Endothelial cell of umbilical vein (primary cell): ENCODE measurements around the gene TES. TPM values are rescaled to one million over a fixed set of nuclear protein-coding genes. Genes with fewer than 3 reads are reported as not detected.

ENCODE experiments used
- BruUV-seq: library from RNA; stranded (reverse); fragments of 400-500 nt; replicated peaks from 2 replicates; lab custom pipeline; 2021; lab: Mats Ljungman, UMichigan
- CTCF ChIA-PET: fragments of 300-600, 350-600 bp; sonication (Branson Sonifier 250); formaldehyde crosslinking; loops from one replicate; lab custom pipeline; 2021; ENCODE audit warnings: antibody characterized with exemption, inconsistent platforms; lab: Charles Lee
- POLR2A ChIA-PET: fragments of 300-600, 350-600 bp; sonication (Branson Sonifier 250); formaldehyde crosslinking; loops from one replicate; lab custom pipeline; 2021; ENCODE audit warnings: antibody characterized with exemption, inconsistent platforms; lab: Charles Lee
- DNase-seq: peaks from one replicate; pipeline ENCODE4 v3.0.0-alpha.2; 2011; ENCODE audit warnings: low read depth, low spot score
- FAIRE-seq: peaks from 2 replicates; lab custom pipeline; 2011; peaks lifted over from hg19 to GRCh38; lab: Jason Lieb, UNC
- H2AFZ ChIP-seq: 2 replicates; pipeline ENCODE4 v1.6.0; 2012; ENCODE audit warnings: low read depth, low read length, control low read depth, inconsistent platforms
- H3K27ac ChIP-seq: 2 replicates; pipeline ENCODE4 v1.5.1; 2011; ENCODE audit warnings: low read depth, mild to moderate bottlenecking, control low read depth, low read length, moderate library complexity; ENCODE audit not compliant: insufficient read depth
- H3K27me3 ChIP-seq, 2 experiments: 2 replicates each; pipeline versions ENCODE4 v1.6.0 to v1.6.1; 2011; ENCODE audit warnings: low read length in 2 of 2, mixed read lengths in 1 of 2; ENCODE audit not compliant: control insufficient read depth in 2 of 2, insufficient read depth in 2 of 2
- H3K36me3 ChIP-seq, 2 experiments: 2 replicates in 1 of 2; 3 replicates in 1 of 2; pipeline ENCODE4 v1.5.1; 2011; ENCODE audit warnings: low read length in 2 of 2, mild to moderate bottlenecking in 1 of 2, moderate library complexity in 1 of 2; ENCODE audit not compliant: control insufficient read depth in 2 of 2, insufficient read depth in 2 of 2; ENCODE audit errors: extremely low read depth in 1 of 2
- H3K4me1 ChIP-seq: 3 replicates; pipeline ENCODE4 v1.5.1; 2011; ENCODE audit warnings: mild to moderate bottlenecking, low read length; ENCODE audit not compliant: control insufficient read depth, insufficient read depth; ENCODE audit errors: extremely low read depth
- H3K4me2 ChIP-seq: 2 replicates; pipeline ENCODE4 v1.6.1; 2011; ENCODE audit warnings: low read length, control low read depth, mixed read lengths; ENCODE audit not compliant: insufficient read depth
- H3K4me3 ChIP-seq, 3 experiments: fragments of 200-600 bp in 1 of 3; sonication (generic), shearing (Covaris generic) in 1 of 3; replicated peaks in 1 of 3; 2 replicates each; pipeline ENCODE4 v1.5.1; 2011 to 2016; ENCODE audit warnings: control low read depth in 3 of 3, low read length in 3 of 3, mild to moderate bottlenecking in 2 of 3, inconsistent platforms in 1 of 3, low read depth in 1 of 3, moderate library complexity in 1 of 3; ENCODE audit not compliant: insufficient read depth in 1 of 3
- H3K79me2 ChIP-seq: 2 replicates; pipeline ENCODE4 v1.6.0; 2012; ENCODE audit warnings: low read length, inconsistent platforms; ENCODE audit not compliant: control insufficient read depth, insufficient read depth
- H3K9ac ChIP-seq: replicated peaks from 2 replicates; pipeline ENCODE3; 2011; ENCODE audit warnings: low read length, control low read depth; ENCODE audit not compliant: insufficient read depth; ENCODE audit errors: extremely low read depth
- H3K9me1 ChIP-seq: replicated peaks from 3 replicates; pipeline ENCODE4 v1.6.0; 2011; ENCODE audit warnings: mild to moderate bottlenecking, low read length; ENCODE audit not compliant: control insufficient read depth, insufficient read depth; ENCODE audit errors: extremely low read depth
- H3K9me3 ChIP-seq: replicated peaks from 2 replicates; pipeline ENCODE4 v1.5.1; 2012; ENCODE audit warnings: low read length, inconsistent platforms; ENCODE audit not compliant: control insufficient read depth, insufficient read depth
- H4K20me1 ChIP-seq: replicated peaks from 2 replicates; pipeline ENCODE3; 2011; ENCODE audit warnings: mild to moderate bottlenecking, low read length; ENCODE audit not compliant: control insufficient read depth, insufficient read depth; ENCODE audit errors: extremely low read depth
- EZH2 ChIP-seq: IDR thresholded peaks from 2 replicates; pipeline ENCODE4 v1.6.1; 2012; ENCODE audit warnings: borderline replicate concordance, low read depth, mild to moderate bottlenecking, moderate library complexity, low read length, inconsistent platforms; ENCODE audit not compliant: severe bottlenecking
- FOS ChIP-seq: IDR thresholded peaks from 2 replicates; pipeline ENCODE4 v1.6.1; 2011; ENCODE audit warnings: mild to moderate bottlenecking, low read length, moderate library complexity, borderline replicate concordance; ENCODE audit not compliant: insufficient read depth
- GATA2 ChIP-seq: IDR thresholded peaks from 2 replicates; pipeline ENCODE4 v1.7.0; 2011; ENCODE audit warnings: low read depth, mild to moderate bottlenecking, moderate library complexity, mixed read lengths, low read length; ENCODE audit not compliant: insufficient read length, insufficient read depth
- JUN ChIP-seq: IDR thresholded peaks from 2 replicates; pipeline ENCODE4 v1.6.1; 2011; ENCODE audit warnings: borderline replicate concordance, low read depth; ENCODE audit not compliant: insufficient read length, insufficient read depth
- MYC ChIP-seq: IDR thresholded peaks from one replicate; pipeline ENCODE4 v1.6.1; 2011; ENCODE audit warnings: mild to moderate bottlenecking, low read depth, low read length
- POLR2A ChIP-seq: IDR thresholded peaks from 2 replicates; pipeline ENCODE4 v1.6.1; 2012; ENCODE audit warnings: low read depth, mild to moderate bottlenecking, control low read depth, low read length
- POLR2AphosphoS5 ChIP-seq: IDR thresholded peaks from 2 replicates; pipeline ENCODE4 v1.6.1; 2012; ENCODE audit warnings: low read depth, mild to moderate bottlenecking, control low read depth, low read length, moderate library complexity; ENCODE audit not compliant: insufficient read depth
- dilution Hi-C: fragments of 300-500 bp; cut with MboI; formaldehyde crosslinking; loops from one replicate; pipeline ENCODE4 v1.15.0; 2019; ENCODE audit warnings: low sequenced_read_pairs; ENCODE audit not compliant: extremely low pct_ligation_motif_present
- intact Hi-C: fragments of 100-400 bp; cut with micrococcal nuclease; formaldehyde crosslinking; loops from one replicate; pipeline ENCODE4 v1.10.0; 2022
- polyA plus RNA-seq, 4 experiments: library from polyadenylated mRNA; depleted of rRNA in 3 of 4; stranded (reverse) in 3 of 4; unstranded in 1 of 4; fragments of >200 nt; gene quantifications; 2 replicates each; pipeline versions ENCODE4 v1.2.1 to v1.2.3, GENCODE V29; 2011 to 2012; ENCODE audit warnings: missing spikeins in 1 of 4
- total RNA-seq: library from RNA; stranded (reverse); gene quantifications from 2 replicates; pipeline ENCODE4 v1.2.3, GENCODE V29; 2021
- TF ChIP-seq, protein P1 (sequence below), 2 donors: IDR thresholded peaks; 1 replicate in 1 of 2; 2 replicates in 1 of 2; pipeline ENCODE4 v1.5.1; 2011; ENCODE audit warnings: low read length in 2 of 2, mild to moderate bottlenecking in 2 of 2, moderate library complexity in 2 of 2, control low read depth in 1 of 2, inconsistent platforms in 1 of 2, low read depth in 1 of 2; ENCODE audit not compliant: insufficient read depth in 1 of 2; ENCODE audit errors: extremely low read depth in 1 of 2
- TF ChIP-seq, protein P2 (sequence below): IDR thresholded peaks from 2 replicates; pipeline ENCODE4 v1.6.1; 2011; ENCODE audit not compliant: insufficient read depth, insufficient read length

TES gene
- total and polyA plus RNA-seq, 2 donors (not counting 3 experiments of a cell fraction or from before 2014, with no cell fraction given): 35.3 to 50.5 TPM

DNA sequence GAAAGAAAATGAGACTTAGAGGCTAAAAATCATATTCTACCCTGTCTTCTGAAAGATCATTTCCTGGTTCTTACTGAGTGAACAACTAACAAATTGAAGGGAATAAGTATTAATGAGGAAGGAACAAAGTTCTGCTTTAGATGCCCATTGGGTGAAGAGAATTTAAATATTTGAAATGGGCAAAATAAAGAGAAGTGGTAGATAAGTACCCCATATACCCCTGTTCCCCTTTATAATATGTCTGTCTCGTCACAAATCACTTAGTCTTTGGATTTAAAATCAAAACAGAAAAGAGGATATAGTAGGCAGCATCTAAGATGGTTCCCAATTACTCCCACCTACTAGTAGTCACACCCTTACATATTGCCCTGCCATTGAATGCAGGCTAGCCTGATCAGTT is 13.2 kb downstream of the TES start:
- H3K9ac ChIP-seq: no peak overlapping the region
- POLR2A ChIA-PET: no interaction called here
- no peaks in the 10 kb centered on the region for H3K36me3 ChIP-seq
- dilution Hi-C loops (no loop called here), intact Hi-C loops (no loop called here)
- H4K20me1 ChIP-seq: peaks cover 2% of the 10 kb centered on the region
- DNase-seq (no peak), FAIRE-seq (no peak)
- H3K4me2 ChIP-seq: no peak overlapping the region
- H3K27me3 ChIP-seq: no peaks in the 10 kb centered on the region
- H3K4me1 ChIP-seq: peaks cover 15% of the 10 kb centered on the region
- H2AFZ ChIP-seq: no peak overlapping the region
- TF ChIP-seq, protein P1, sequence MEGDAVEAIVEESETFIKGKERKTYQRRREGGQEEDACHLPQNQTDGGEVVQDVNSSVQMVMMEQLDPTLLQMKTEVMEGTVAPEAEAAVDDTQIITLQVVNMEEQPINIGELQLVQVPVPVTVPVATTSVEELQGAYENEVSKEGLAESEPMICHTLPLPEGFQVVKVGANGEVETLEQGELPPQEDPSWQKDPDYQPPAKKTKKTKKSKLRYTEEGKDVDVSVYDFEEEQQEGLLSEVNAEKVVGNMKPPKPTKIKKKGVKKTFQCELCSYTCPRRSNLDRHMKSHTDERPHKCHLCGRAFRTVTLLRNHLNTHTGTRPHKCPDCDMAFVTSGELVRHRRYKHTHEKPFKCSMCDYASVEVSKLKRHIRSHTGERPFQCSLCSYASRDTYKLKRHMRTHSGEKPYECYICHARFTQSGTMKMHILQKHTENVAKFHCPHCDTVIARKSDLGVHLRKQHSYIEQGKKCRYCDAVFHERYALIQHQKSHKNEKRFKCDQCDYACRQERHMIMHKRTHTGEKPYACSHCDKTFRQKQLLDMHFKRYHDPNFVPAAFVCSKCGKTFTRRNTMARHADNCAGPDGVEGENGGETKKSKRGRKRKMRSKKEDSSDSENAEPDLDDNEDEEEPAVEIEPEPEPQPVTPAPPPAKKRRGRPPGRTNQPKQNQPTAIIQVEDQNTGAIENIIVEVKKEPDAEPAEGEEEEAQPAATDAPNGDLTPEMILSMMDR (IDR thresholded peaks at IDR 0.05; ENCODE audit: extremely low read depth in 1 of 2, insufficient read depth in 1 of 2, low read depth in 1 of 2, low read length in 2 of 2): no peak
- TF ChIP-seq GATA2 (no peak), JUN (no peak), MYC (no peak), EZH2 (no peak), FOS (no peak), POLR2A (no peak), POLR2AphosphoS5 (no peak)
- TF ChIP-seq, protein P2, sequence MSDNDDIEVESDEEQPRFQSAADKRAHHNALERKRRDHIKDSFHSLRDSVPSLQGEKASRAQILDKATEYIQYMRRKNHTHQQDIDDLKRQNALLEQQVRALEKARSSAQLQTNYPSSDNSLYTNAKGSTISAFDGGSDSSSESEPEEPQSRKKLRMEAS: no peak
- BruUV-seq: no TSS peak
- H3K79me2 ChIP-seq: peaks cover 93% of the 10 kb centered on the region
- no peak overlapping the region for H3K4me3 ChIP-seq
- CTCF ChIA-PET: interaction anchor here (1.0 to 1.2 kb wide), 2 partner anchors 8 to 12 kb away, joined by 3 read pairs; no protein-coding TSS in a partner anchor
- H3K9me3 ChIP-seq: no peaks in the 10 kb centered on the region
- H3K9me1 ChIP-seq: no peaks in the 10 kb centered on the region
- H3K27ac ChIP-seq: no peak overlapping the region
